ENCODE measurements around the gene SHISAL2B.
"Not testable (repeated sequence)": the region's sequence is repeated elsewhere in the genome, so short reads cannot be mapped to it uniquely, and the experiment has no call there.

Gene SHISAL2B

GRCh38 chr5:64706074-64706473 is 15.8 kb downstream of the SHISAL2B start:
- peak; percentile 5 for FAIRE-seq

- FAIRE-seq = no peak
Observed at GRCh38 chr5:64707191-64707590, 16.9 kb downstream of the SHISAL2B start.

GRCh38 chr5:64714495-64714894 is 24.2 kb downstream of the SHISAL2B start:
- not testable (repeated sequence) for FAIRE-seq

DNA sequence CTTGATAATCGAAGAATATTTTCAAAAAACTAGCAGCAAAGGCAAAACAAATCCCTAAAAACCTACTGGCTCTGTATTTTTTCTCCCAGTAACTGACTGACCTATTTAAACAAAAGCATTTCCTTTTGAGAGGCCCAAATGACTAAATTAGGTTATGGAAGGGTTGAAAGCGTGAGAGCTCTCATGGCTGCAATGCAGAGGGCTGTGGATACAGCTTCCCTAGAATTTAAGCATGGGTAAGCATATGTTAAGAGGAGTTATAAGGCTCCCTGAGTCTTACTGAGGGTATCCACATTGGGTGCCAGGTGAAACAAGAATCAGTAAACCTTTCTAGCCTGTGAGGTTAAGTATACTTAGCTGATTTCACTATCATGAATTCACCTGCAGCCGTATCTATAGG is 32.3 kb downstream of the SHISAL2B start:
- peak; percentile 92 for FAIRE-seq

- no peak for FAIRE-seq
Observed at GRCh38 chr5:64727150-64727549, 36.8 kb downstream of the SHISAL2B start.

DNA sequence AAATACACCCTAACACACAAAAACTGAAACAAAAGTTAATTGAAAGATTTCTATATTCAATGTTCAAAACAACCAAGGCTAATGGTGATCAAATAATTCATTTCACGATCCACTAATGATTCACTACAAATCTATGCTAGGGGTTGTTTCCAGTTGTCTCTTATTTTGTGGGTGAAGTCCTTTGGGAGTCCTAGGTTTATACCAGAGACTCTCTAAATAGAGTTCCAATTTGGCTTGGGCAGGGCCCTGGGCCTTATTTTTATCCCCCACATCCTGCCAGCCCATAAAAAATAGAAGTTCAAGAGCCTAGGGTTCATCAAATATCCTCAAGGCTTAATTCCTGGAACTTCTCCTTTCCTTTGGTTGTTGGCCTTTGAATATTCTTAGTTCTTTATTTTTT is 52.1 kb downstream of the SHISAL2B start:
- FAIRE-seq = peak; percentile 51

GRCh38 chr5:64742821-64743220 is 52.5 kb downstream of the SHISAL2B start:
- peak; percentile 24 for FAIRE-seq

GRCh38 chr5:64744914-64745313 is 54.6 kb downstream of the SHISAL2B start:
- FAIRE-seq = no peak

- FAIRE-seq = no peak
Observed at GRCh38 chr5:64746446-64746845, 56.1 kb downstream of the SHISAL2B start.

- no peak for FAIRE-seq
Observed at GRCh38 chr5:64749385-64749784, 59.1 kb downstream of the SHISAL2B start.

GRCh38 chr5:64754066-64754465 is 63.8 kb downstream of the SHISAL2B start:
- FAIRE-seq = no peak

GRCh38 chr5:64758901-64759300 is 68.6 kb downstream of the SHISAL2B start:
- FAIRE-seq = no peak

GRCh38 chr5:64759960-64760660 is 69.8 kb downstream of the SHISAL2B start:
- FAIRE-seq = no peak

GRCh38 chr5:64763948-64764503 is 73.7 kb downstream of the SHISAL2B start:
- FAIRE-seq = no peak

GRCh38 chr5:64765804-64766504 is 75.7 kb downstream of the SHISAL2B start:
- no peak for FAIRE-seq

- FAIRE-seq = no peak
Observed at GRCh38 chr5:64766941-64767340, 76.6 kb downstream of the SHISAL2B start.
